ENCODE measurements around the gene SYNE2. TPM values are rescaled to one million over a fixed set of nuclear protein-coding genes. Genes with fewer than 3 reads are reported as not detected.

SYNE2 gene
- total and polyA plus RNA-seq, 10 of the 15 experiments (the other 5 are each of a cell fraction or from before 2014, with no cell fraction given) = 2.1 to 52.7 (median 38.1) TPM

DNA sequence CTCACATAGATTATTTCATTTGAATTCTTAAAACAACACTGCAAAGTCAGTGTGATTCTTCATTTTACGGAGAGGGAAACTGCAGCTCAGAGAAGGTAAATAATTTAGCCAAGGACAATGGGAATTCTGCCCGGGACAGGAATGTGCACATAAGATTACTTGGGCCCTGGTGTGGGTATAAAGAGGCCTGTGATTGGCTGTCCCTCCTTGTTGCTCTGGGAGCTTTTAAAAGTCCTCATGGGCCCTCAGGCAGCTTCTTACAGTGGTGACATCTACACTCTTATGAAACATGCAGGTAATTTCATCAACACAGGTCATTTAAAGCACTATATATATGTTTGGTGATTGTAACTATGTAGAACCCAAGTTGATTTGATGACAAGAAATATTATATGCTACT, 341.0 kb downstream of the SYNE2 start:
- ChIA-PET CTCF (interaction anchor here (0.6 to 2.7 kb wide), 2 partner anchors 13 to 110 kb away, joined by 3 to 12 read pairs; no protein-coding TSS in a partner anchor), POLR2A (interaction anchor here (0.5 kb wide), 1 partner anchor 445 kb away, joined by 4 read pairs; no protein-coding TSS in a partner anchor), SMC1A (ENCODE audit: uncharacterized antibody, unreplicated experiment) (interaction anchor here (1.6 to 4.3 kb wide), 4 partner anchors 9 to 101 kb away, joined by 4 to 21 read pairs (median 7); partner anchors contain the start of gene ESR2), RAD21 (ENCODE audit: unreplicated experiment) (interaction anchor here (1.5 kb wide), 1 partner anchor 101 kb away, joined by 4 read pairs; the partner anchor contains the start of gene ESR2)
- ATAC-seq (no peak), DNase-seq (ENCODE audit: low read depth, low spot score) (no peak), FAIRE-seq (no peak)
- intact Hi-C loops (cut with micrococcal nuclease; ENCODE audit: unreplicated experiment) (no loop called here), in situ Hi-C loops (cut with MboI) (no loop called here)
- H3K4me1 ChIP-seq (ENCODE audit: control insufficient read depth, insufficient read depth, low read length) = peaks cover 30% of the 10 kb centered on the region
- H4K20me1 ChIP-seq (ENCODE audit: control insufficient read depth, insufficient read depth) = no peaks in the 10 kb centered on the region
- no peaks in the 10 kb centered on the region for H3K9me3 ChIP-seq (replicated peaks; ENCODE audit: control insufficient read depth, insufficient read depth, low read length)
- H3K79me2 ChIP-seq (ENCODE audit: control insufficient read depth, insufficient read depth, low read length) = no peaks in the 10 kb centered on the region; the same call in none of the 2 replicates
- H3K27ac ChIP-seq (ENCODE audit: control insufficient read depth, insufficient read depth) = peak overlapping the region; percentile 68
- no peak overlapping the region for H3K4me2 ChIP-seq (ENCODE audit: control insufficient read depth, insufficient read depth)
- peaks cover 1 to 7% of the 10 kb centered on the region in 2 experiments; a peak in 2 of 4 replicates for H3K36me3 ChIP-seq (ENCODE audit: control insufficient read depth in 2 of 2, insufficient read depth in 2 of 2, low read length in 1 of 2)
- 94% methylated on average over 2 of the region's 2 CpGs for WGBS (ENCODE audit: insufficient coverage, insufficient replicate concordance, low lambda C conversion rate, missing lambda C conversion rate)
- BruUV-seq (replicated peaks) = no TSS peak
- no peaks in the 10 kb centered on the region for H3K27me3 ChIP-seq (replicated peaks in 1 of 2; ENCODE audit: control insufficient read depth in 2 of 2, insufficient read depth in 2 of 2, low read length in 1 of 2)
- H3K4me3 ChIP-seq = no peak overlapping the region
- H3K9ac ChIP-seq (ENCODE audit: control insufficient read depth, insufficient read depth, low read length) = no peak overlapping the region
- H2AFZ ChIP-seq (ENCODE audit: control insufficient read depth, low read depth, low read length) = no peak overlapping the region
- TF ChIP-seq MEF2B (IDR thresholded peaks at IDR 0.05; ENCODE audit: partially characterized antibody, poor library complexity, severe bottlenecking) (no peak), MTA2 (IDR thresholded peaks at IDR 0.05; ENCODE audit: low read depth) (no peak), CREM (IDR thresholded peaks at IDR 0.05; ENCODE audit: low read depth) (no peak), NR2C2 (IDR thresholded peaks at IDR 0.05; ENCODE audit: borderline replicate concordance, control insufficient read depth, insufficient read length, low read depth) (no peak), MEF2A (IDR thresholded peaks at IDR 0.05; ENCODE audit: insufficient read depth, low read depth, low read length) (no peak), SIX5 (IDR thresholded peaks at IDR 0.05; ENCODE audit: low read depth, low read length, severe bottlenecking) (no peak), LARP7 (IDR thresholded peaks at IDR 0.05) (no peak), NBN (IDR thresholded peaks at IDR 0.05) (no peak), RELA (IDR thresholded peaks at IDR 0.05; ENCODE audit: borderline replicate concordance, partially characterized antibody) (no peak), JUND (IDR thresholded peaks at IDR 0.05; ENCODE audit: low read depth, low read length) (no peak), SRF (IDR thresholded peaks at IDR 0.05; ENCODE audit: low read depth in 2 of 2, low read length in 2 of 2) (no peak), NFXL1 (IDR thresholded peaks at IDR 0.05; ENCODE audit: borderline replicate concordance) (no peak), ZBTB40 (IDR thresholded peaks at IDR 0.05; ENCODE audit: borderline replicate concordance) (no peak)
- TF ChIP-seq, protein P1, sequence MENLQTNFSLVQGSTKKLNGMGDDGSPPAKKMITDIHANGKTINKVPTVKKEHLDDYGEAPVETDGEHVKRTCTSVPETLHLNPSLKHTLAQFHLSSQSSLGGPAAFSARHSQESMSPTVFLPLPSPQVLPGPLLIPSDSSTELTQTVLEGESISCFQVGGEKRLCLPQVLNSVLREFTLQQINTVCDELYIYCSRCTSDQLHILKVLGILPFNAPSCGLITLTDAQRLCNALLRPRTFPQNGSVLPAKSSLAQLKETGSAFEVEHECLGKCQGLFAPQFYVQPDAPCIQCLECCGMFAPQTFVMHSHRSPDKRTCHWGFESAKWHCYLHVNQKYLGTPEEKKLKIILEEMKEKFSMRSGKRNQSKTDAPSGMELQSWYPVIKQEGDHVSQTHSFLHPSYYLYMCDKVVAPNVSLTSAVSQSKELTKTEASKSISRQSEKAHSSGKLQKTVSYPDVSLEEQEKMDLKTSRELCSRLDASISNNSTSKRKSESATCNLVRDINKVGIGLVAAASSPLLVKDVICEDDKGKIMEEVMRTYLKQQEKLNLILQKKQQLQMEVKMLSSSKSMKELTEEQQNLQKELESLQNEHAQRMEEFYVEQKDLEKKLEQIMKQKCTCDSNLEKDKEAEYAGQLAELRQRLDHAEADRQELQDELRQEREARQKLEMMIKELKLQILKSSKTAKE (IDR thresholded peaks at IDR 0.05; ENCODE audit: low read depth, poor library complexity, severe bottlenecking) = no peak
- TF ChIP-seq, protein P2, sequence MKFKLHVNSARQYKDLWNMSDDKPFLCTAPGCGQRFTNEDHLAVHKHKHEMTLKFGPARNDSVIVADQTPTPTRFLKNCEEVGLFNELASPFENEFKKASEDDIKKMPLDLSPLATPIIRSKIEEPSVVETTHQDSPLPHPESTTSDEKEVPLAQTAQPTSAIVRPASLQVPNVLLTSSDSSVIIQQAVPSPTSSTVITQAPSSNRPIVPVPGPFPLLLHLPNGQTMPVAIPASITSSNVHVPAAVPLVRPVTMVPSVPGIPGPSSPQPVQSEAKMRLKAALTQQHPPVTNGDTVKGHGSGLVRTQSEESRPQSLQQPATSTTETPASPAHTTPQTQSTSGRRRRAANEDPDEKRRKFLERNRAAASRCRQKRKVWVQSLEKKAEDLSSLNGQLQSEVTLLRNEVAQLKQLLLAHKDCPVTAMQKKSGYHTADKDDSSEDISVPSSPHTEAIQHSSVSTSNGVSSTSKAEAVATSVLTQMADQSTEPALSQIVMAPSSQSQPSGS (IDR thresholded peaks at IDR 0.05; ENCODE audit: low read length) = no peak
- TF ChIP-seq, protein P3, sequence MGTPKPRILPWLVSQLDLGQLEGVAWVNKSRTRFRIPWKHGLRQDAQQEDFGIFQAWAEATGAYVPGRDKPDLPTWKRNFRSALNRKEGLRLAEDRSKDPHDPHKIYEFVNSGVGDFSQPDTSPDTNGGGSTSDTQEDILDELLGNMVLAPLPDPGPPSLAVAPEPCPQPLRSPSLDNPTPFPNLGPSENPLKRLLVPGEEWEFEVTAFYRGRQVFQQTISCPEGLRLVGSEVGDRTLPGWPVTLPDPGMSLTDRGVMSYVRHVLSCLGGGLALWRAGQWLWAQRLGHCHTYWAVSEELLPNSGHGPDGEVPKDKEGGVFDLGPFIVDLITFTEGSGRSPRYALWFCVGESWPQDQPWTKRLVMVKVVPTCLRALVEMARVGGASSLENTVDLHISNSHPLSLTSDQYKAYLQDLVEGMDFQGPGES (IDR thresholded peaks at IDR 0.05) = no peak
